Erythroblast (primary cell): ENCODE results near the gene N4BP2L2.

Experiments used
- GATA1 ChIP-seq: IDR thresholded peaks from 2 replicates; pipeline ENCODE4 v1.6.1; 2011; ENCODE audit warnings: low read depth, mild to moderate bottlenecking, control low read depth, low read length, moderate library complexity
- POLR2A ChIP-seq: IDR thresholded peaks from 2 replicates; pipeline ENCODE4 v1.6.1; 2011; ENCODE audit warnings: mild to moderate bottlenecking, low read length

- TF ChIP-seq POLR2A: no peak
- TF ChIP-seq GATA1: no peak
Observed at GRCh38 chr13:32447894-32448623, 90.5 kb downstream of the N4BP2L2 start.
